GM12891 (cell line): ENCODE results near the gene CERK.

Experiments used
- POLR2A ChIP-seq: IDR thresholded peaks from 2 replicates; pipeline ENCODE4 v1.6.1; 2011; ENCODE audit warnings: low read depth, low read length, control low read depth
- POLR2AphosphoS5 ChIP-seq: IDR thresholded peaks from 2 replicates; pipeline ENCODE4 v1.6.1; 2011; ENCODE audit warnings: low read depth, low read length, control low read depth
- SPI1 ChIP-seq: IDR thresholded peaks from 2 replicates; pipeline ENCODE4 v1.6.1; 2011; ENCODE audit warnings: low read depth, low read length, control low read depth
- TAF1 ChIP-seq: IDR thresholded peaks from 2 replicates; pipeline ENCODE4 v1.6.1; 2011; ENCODE audit warnings: low read depth, low read length, control low read depth

- no peak for TF ChIP-seq POLR2AphosphoS5
- no peak for TF ChIP-seq POLR2A
- no peak for TF ChIP-seq SPI1
- TF ChIP-seq TAF1: no peak
These were observed 20.1 kb upstream of the CERK start for GRCh38 chr22:46758121-46758520.
